ENCODE results near the gene CD300E.
"Not testable (repeated sequence)": the region's sequence is repeated elsewhere in the genome, so short reads cannot be mapped to it uniquely, and the experiment has no call there.

CD300E gene

GRCh38 chr17:74637265-74637664, 13.7 kb upstream of the CD300E start (continued):
- TF ChIP-seq, protein P1, sequence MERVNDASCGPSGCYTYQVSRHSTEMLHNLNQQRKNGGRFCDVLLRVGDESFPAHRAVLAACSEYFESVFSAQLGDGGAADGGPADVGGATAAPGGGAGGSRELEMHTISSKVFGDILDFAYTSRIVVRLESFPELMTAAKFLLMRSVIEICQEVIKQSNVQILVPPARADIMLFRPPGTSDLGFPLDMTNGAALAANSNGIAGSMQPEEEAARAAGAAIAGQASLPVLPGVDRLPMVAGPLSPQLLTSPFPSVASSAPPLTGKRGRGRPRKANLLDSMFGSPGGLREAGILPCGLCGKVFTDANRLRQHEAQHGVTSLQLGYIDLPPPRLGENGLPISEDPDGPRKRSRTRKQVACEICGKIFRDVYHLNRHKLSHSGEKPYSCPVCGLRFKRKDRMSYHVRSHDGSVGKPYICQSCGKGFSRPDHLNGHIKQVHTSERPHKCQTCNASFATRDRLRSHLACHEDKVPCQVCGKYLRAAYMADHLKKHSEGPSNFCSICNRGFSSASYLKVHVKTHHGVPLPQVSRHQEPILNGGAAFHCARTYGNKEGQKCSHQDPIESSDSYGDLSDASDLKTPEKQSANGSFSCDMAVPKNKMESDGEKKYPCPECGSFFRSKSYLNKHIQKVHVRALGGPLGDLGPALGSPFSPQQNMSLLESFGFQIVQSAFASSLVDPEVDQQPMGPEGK (CRISPR knock-in tag; IDR thresholded peaks at IDR 0.05; ENCODE audit: borderline replicate concordance), result no peak
- TF ChIP-seq OSR1 (CRISPR knock-in tag; IDR thresholded peaks at IDR 0.05) (no peak), TCF4 (CRISPR knock-in tag; IDR thresholded peaks at IDR 0.05; ENCODE audit: borderline replicate concordance) (no peak), PPARA (CRISPR knock-in tag; IDR thresholded peaks at IDR 0.05; ENCODE audit: borderline replicate concordance) (no peak), ZC3H10 (CRISPR knock-in tag; IDR thresholded peaks at IDR 0.05) (no peak), TSHZ2 (CRISPR knock-in tag; IDR thresholded peaks at IDR 0.05) (no peak), RARB (CRISPR knock-in tag; IDR thresholded peaks at IDR 0.05) (no peak), SNAI2 (CRISPR knock-in tag; IDR thresholded peaks at IDR 0.05) (no peak), ZNF70 (CRISPR knock-in tag; IDR thresholded peaks at IDR 0.05) (no peak)
- TF ChIP-seq, protein P2, sequence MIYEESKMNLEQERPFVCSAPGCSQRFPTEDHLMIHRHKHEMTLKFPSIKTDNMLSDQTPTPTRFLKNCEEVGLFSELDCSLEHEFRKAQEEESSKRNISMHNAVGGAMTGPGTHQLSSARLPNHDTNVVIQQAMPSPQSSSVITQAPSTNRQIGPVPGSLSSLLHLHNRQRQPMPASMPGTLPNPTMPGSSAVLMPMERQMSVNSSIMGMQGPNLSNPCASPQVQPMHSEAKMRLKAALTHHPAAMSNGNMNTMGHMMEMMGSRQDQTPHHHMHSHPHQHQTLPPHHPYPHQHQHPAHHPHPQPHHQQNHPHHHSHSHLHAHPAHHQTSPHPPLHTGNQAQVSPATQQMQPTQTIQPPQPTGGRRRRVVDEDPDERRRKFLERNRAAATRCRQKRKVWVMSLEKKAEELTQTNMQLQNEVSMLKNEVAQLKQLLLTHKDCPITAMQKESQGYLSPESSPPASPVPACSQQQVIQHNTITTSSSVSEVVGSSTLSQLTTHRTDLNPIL (CRISPR knock-in tag; IDR thresholded peaks at IDR 0.05; ENCODE audit: low read depth), result no peak

DNA sequence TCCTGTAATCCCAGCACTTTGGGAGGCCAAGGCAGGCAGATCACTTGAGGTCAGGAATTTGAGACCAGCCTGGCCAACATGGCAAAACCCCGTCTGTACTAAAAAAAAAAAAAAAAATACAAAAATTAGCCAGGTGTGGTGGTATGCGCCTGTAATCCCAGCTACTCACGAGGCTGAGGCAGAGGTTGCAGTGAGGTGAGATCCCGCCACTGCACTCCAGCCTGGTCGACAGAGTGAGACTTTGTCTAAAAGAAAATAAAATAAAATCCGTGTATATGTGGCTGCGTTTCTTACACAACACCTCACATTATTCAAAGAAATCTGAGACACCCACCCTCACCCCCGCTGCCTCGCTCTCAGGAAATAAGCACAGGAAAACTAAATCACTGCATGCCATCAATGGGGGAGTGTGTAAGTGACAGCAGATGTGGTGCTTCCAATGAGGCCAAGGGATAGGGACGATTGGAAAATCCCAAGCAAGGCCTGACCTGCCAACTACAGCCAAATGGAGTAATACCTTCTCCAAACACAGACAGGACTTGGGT, 13.1 kb upstream of the CD300E start:
- not testable (repeated sequence) for ATAC-seq

DNA sequence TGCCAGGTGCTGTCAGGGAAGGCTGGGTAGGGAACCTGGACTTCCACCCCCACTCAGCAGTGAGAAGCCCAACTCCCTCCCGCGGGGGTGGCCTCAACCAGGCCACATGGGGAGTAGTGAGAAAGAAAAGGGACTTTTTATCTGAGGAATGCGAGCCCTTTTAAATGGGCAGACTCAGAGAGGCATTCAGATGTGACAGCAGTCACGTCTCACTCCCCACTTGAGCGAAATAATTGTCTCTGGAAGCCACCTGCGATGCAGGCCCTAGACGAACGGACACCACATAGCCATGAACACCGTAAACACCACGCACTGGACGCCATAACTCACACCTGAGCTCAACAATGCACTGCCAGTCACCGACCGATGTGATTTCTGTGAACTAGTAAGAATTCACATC, 11.9 kb upstream of the CD300E start:
- no peak for ATAC-seq
- no peak for TF ChIP-seq CSRNP3 (CRISPR knock-in tag; IDR thresholded peaks at IDR 0.05)
- TF ChIP-seq ZFP30 (CRISPR knock-in tag; IDR thresholded peaks at IDR 0.05), result no peak
- no peak for TF ChIP-seq TCF4 (CRISPR knock-in tag; IDR thresholded peaks at IDR 0.05; ENCODE audit: borderline replicate concordance)
- no peak for TF ChIP-seq SNAI2 (CRISPR knock-in tag; IDR thresholded peaks at IDR 0.05)
- no peak for TF ChIP-seq TOX (CRISPR knock-in tag; IDR thresholded peaks at IDR 0.05; ENCODE audit: borderline replicate concordance)
- TF ChIP-seq ZFP3 (CRISPR knock-in tag; IDR thresholded peaks at IDR 0.05), result no peak
- no peak for TF ChIP-seq ZNF565 (CRISPR knock-in tag; conservative IDR thresholded peaks at IDR 0.05; ENCODE audit: low read depth)
- TF ChIP-seq ARNTL (CRISPR knock-in tag; IDR thresholded peaks at IDR 0.05; ENCODE audit: borderline replicate concordance, low read depth), result no peak
- TF ChIP-seq BACH2 (CRISPR knock-in tag; IDR thresholded peaks at IDR 0.05; ENCODE audit: borderline replicate concordance), result no peak
- TF ChIP-seq OSR1 (CRISPR knock-in tag; IDR thresholded peaks at IDR 0.05), result no peak
- TF ChIP-seq, protein P1 (CRISPR knock-in tag; IDR thresholded peaks at IDR 0.05; ENCODE audit: borderline replicate concordance), result no peak
- no peak for TF ChIP-seq ZC3H10 (CRISPR knock-in tag; IDR thresholded peaks at IDR 0.05)
- TF ChIP-seq PPARA (CRISPR knock-in tag; IDR thresholded peaks at IDR 0.05; ENCODE audit: borderline replicate concordance), result no peak
- TF ChIP-seq, protein P2 (CRISPR knock-in tag; IDR thresholded peaks at IDR 0.05; ENCODE audit: low read depth), result no peak

All from SK-N-SH treated with all-trans-retinoic acid at 6 μM for 48 hours (cell line).